ENCODE results near the gene E4F1.

The E4F1 gene

GRCh38 chr16:2223942-2224486 lies 623 bp downstream of the E4F1 start:
- TF ChIP-seq GATA2 (IDR thresholded peaks at IDR 0.05; ENCODE audit: low read depth, low read length) (no peak), GATA3 (IDR thresholded peaks at IDR 0.05; ENCODE audit: low read depth, low read length) (no peak)

- no peak for TF ChIP-seq GATA2 (IDR thresholded peaks at IDR 0.05; ENCODE audit: low read depth, low read length)
- TF ChIP-seq GATA3 (IDR thresholded peaks at IDR 0.05; ENCODE audit: low read depth, low read length): no peak
Observed at GRCh38 chr16:2226245-2226793, 2.9 kb downstream of the E4F1 start.

GRCh38 chr16:2226918-2227317 lies 3.5 kb downstream of the E4F1 start:
- TF ChIP-seq GATA3 (IDR thresholded peaks at IDR 0.05; ENCODE audit: low read depth, low read length): no peak
- no peak for TF ChIP-seq GATA2 (IDR thresholded peaks at IDR 0.05; ENCODE audit: low read depth, low read length)

- TF ChIP-seq GATA3 (IDR thresholded peaks at IDR 0.05; ENCODE audit: low read depth, low read length): no peak
- TF ChIP-seq GATA2 (IDR thresholded peaks at IDR 0.05; ENCODE audit: low read depth, low read length): no peak
Observed at GRCh38 chr16:2228161-2228824, 4.9 kb downstream of the E4F1 start.

GRCh38 chr16:2229091-2229490 lies 5.7 kb downstream of the E4F1 start:
- TF ChIP-seq GATA2 (IDR thresholded peaks at IDR 0.05; ENCODE audit: low read depth, low read length): no peak
- no peak for TF ChIP-seq GATA3 (IDR thresholded peaks at IDR 0.05; ENCODE audit: low read depth, low read length)

GRCh38 chr16:2229632-2230250 lies 6.3 kb downstream of the E4F1 start:
- TF ChIP-seq GATA2 (IDR thresholded peaks at IDR 0.05; ENCODE audit: low read depth, low read length) (no peak), GATA3 (IDR thresholded peaks at IDR 0.05; ENCODE audit: low read depth, low read length) (no peak)

- TF ChIP-seq GATA3 (IDR thresholded peaks at IDR 0.05; ENCODE audit: low read depth, low read length) (no peak), GATA2 (IDR thresholded peaks at IDR 0.05; ENCODE audit: low read depth, low read length) (no peak)
Observed at GRCh38 chr16:2230376-2230775, 7.0 kb downstream of the E4F1 start.

GRCh38 chr16:2231016-2231931 lies 7.9 kb downstream of the E4F1 start:
- TF ChIP-seq GATA2 (IDR thresholded peaks at IDR 0.05; ENCODE audit: low read depth, low read length) (no peak), GATA3 (IDR thresholded peaks at IDR 0.05; ENCODE audit: low read depth, low read length) (no peak)

- no peak for TF ChIP-seq GATA2 (IDR thresholded peaks at IDR 0.05; ENCODE audit: low read depth, low read length)
- no peak for TF ChIP-seq GATA3 (IDR thresholded peaks at IDR 0.05; ENCODE audit: low read depth, low read length)
Observed at GRCh38 chr16:2232094-2232990, 9.0 kb downstream of the E4F1 start.

GRCh38 chr16:2233046-2233775 lies 9.8 kb downstream of the E4F1 start:
- TF ChIP-seq GATA3 (IDR thresholded peaks at IDR 0.05; ENCODE audit: low read depth, low read length): no peak
- no peak for TF ChIP-seq GATA2 (IDR thresholded peaks at IDR 0.05; ENCODE audit: low read depth, low read length)

- TF ChIP-seq GATA2 (IDR thresholded peaks at IDR 0.05; ENCODE audit: low read depth, low read length): no peak
- no peak for TF ChIP-seq GATA3 (IDR thresholded peaks at IDR 0.05; ENCODE audit: low read depth, low read length)
Observed at GRCh38 chr16:2233872-2234812, 10.8 kb downstream of the E4F1 start.

Data from SH-SY5Y (cell line).